Measurements from ENCODE around the gene TRIM3. TPM values are rescaled to one million over a fixed set of nuclear protein-coding genes. Genes with fewer than 3 reads are reported as not detected.

Gene TRIM3
- total RNA-seq, 1 experiment from 2014 or later: 20.3 TPM

- POLR2A ChIA-PET (ENCODE audit: unreplicated experiment): interaction anchor here (0.6 to 0.7 kb wide), 4 partner anchors 29 to 264 kb away, joined by 3 to 20 read pairs (median 3); partner anchors contain the start of genes MRPL17 and SMPD1
- BruUV-seq (replicated peaks): no TSS peak
- H2AFZ ChIP-seq (ENCODE audit: low read length): peak within 1 kb of the TSS; percentile 97
- DNase-seq (peak; percentile 63), ATAC-seq (peak; percentile 83)
- no peak within 1 kb of the TSS for H3K27ac ChIP-seq (ENCODE audit: low read length)
- no peaks in the 10 kb centered on the region for H3K79me2 ChIP-seq (ENCODE audit: low read length)
- peak within 1 kb of the TSS; percentile 86 for H3K4me2 ChIP-seq (ENCODE audit: low read length)
- no peaks in the 10 kb centered on the region for H3K36me3 ChIP-seq (ENCODE audit: low read depth, low read length)
- CTCF ChIA-PET: interaction anchor here (0.6 to 1.4 kb wide), 6 partner anchors 18 to 56 kb away, joined by 3 to 6 read pairs (median 4); partner anchors contain the start of gene TRIM3
- intact Hi-C loops (cut with micrococcal nuclease): loop anchor here (2.0 kb wide), 1 partner anchor 28 kb away; the partner anchor contains the start of gene SMPD1
- no peaks in the 10 kb centered on the region for H3F3A ChIP-seq (ENCODE audit: low read length, unreplicated experiment)
- peaks cover 4% of the 10 kb centered on the region; the same call in 1 of the 2 replicates for H3K4me1 ChIP-seq (ENCODE audit: insufficient read depth, low read length)
- H3K9me2 ChIP-seq (replicated peaks; ENCODE audit: low read length): no peaks in the 10 kb centered on the region
- H3K9me3 ChIP-seq (ENCODE audit: low read length): no peaks in the 10 kb centered on the region
- H3K27me3 ChIP-seq (ENCODE audit: low read length): no peaks in the 10 kb centered on the region
- peak within 1 kb of the TSS; percentile 90 for H3K4me3 ChIP-seq (ENCODE audit: low read length)
- TF ChIP-seq EZH2 (IDR thresholded peaks at IDR 0.05; ENCODE audit: low read length, unreplicated experiment) (no peak), CTCF (conservative IDR thresholded peaks at IDR 0.05; ENCODE audit: low read depth, low read length) (0 out of 2 replicates have a peak, but pooled peaks have one; percentile 9)
- no peaks in the 10 kb centered on the region for H4K20me1 ChIP-seq (ENCODE audit: low read length)
- H3K9ac ChIP-seq (ENCODE audit: low read length): peak within 1 kb of the TSS; percentile 67
Observed at GRCh38 chr11:6419009-6419631, 54.6 kb downstream of the TRIM3 start, which contains the start of gene APBB1. TSS of gene APBB1 (minus strand) at chr11:6419094. CDS start at chr11:6411347, 7,747 bp downstream.

GRCh38 chr11:6418557-6419008, 55.2 kb downstream of the TRIM3 start:
- intact Hi-C loops (cut with micrococcal nuclease): loop anchor here (2.0 kb wide), 1 partner anchor 28 kb away; the partner anchor contains the start of gene SMPD1
- DNase-seq (no peak), ATAC-seq (no peak)
- H3K27me3 ChIP-seq (ENCODE audit: low read length): no peaks in the 10 kb centered on the region
- ChIA-PET CTCF (interaction anchor here (0.9 to 1.4 kb wide), 2 partner anchors 19 to 25 kb away, joined by 4 to 6 read pairs; no protein-coding TSS in a partner anchor), POLR2A (ENCODE audit: unreplicated experiment) (interaction anchor here (0.6 kb wide), 2 partner anchors 28 to 265 kb away, joined by 3 read pairs; partner anchors contain the start of genes MRPL17 and SMPD1)
- no peaks in the 10 kb centered on the region for H4K20me1 ChIP-seq (ENCODE audit: low read length)
- TF ChIP-seq CTCF (conservative IDR thresholded peaks at IDR 0.05; ENCODE audit: low read depth, low read length) (no peak), EZH2phosphoT487 (IDR thresholded peaks at IDR 0.05; ENCODE audit: borderline replicate concordance, low read length) (no peak), EZH2 (IDR thresholded peaks at IDR 0.05; ENCODE audit: low read length, unreplicated experiment) (no peak)
- H3K4me3 ChIP-seq (ENCODE audit: low read length): peak overlapping the region; percentile 90
- BruUV-seq (replicated peaks): no TSS peak
- no peaks in the 10 kb centered on the region for H3K9me2 ChIP-seq (replicated peaks; ENCODE audit: low read length)
- H3K27ac ChIP-seq (ENCODE audit: low read length): no peak overlapping the region
- peaks cover 4% of the 10 kb centered on the region; the same call in 1 of the 2 replicates for H3K4me1 ChIP-seq (ENCODE audit: insufficient read depth, low read length)
- H3K36me3 ChIP-seq (ENCODE audit: low read depth, low read length): no peaks in the 10 kb centered on the region
- no peaks in the 10 kb centered on the region for H3K79me2 ChIP-seq (ENCODE audit: low read length)
- H2AFZ ChIP-seq (ENCODE audit: low read length): peak overlapping the region; percentile 97
- H3K9ac ChIP-seq (ENCODE audit: low read length): peak overlapping the region; percentile 67
- H3K4me2 ChIP-seq (ENCODE audit: low read length): peak overlapping the region; percentile 86
- H3F3A ChIP-seq (ENCODE audit: low read length, unreplicated experiment): no peaks in the 10 kb centered on the region
- no peaks in the 10 kb centered on the region for H3K9me3 ChIP-seq (ENCODE audit: low read length)

All from PC-3 (cell line).